OCI-LY3 (cell line): ENCODE data around the gene BBOX1.

Experiments
- EZH2phosphoT487 ChIP-seq: fragments of 200-600 bp; shearing (Covaris generic); IDR thresholded peaks from 2 replicates; pipeline ENCODE4 v1.6.1; 2018; ENCODE audit warnings: antibody characterized with exemption, mixed run types, low read depth
- TF ChIP-seq, protein P1 (sequence below): fragments of 200-600, 300-600 bp; sonication (generic); IDR thresholded peaks from 2 replicates; pipeline ENCODE4 v1.5.1; 2014; ENCODE audit warnings: antibody characterized with exemption, low read length, low read depth

DNA sequence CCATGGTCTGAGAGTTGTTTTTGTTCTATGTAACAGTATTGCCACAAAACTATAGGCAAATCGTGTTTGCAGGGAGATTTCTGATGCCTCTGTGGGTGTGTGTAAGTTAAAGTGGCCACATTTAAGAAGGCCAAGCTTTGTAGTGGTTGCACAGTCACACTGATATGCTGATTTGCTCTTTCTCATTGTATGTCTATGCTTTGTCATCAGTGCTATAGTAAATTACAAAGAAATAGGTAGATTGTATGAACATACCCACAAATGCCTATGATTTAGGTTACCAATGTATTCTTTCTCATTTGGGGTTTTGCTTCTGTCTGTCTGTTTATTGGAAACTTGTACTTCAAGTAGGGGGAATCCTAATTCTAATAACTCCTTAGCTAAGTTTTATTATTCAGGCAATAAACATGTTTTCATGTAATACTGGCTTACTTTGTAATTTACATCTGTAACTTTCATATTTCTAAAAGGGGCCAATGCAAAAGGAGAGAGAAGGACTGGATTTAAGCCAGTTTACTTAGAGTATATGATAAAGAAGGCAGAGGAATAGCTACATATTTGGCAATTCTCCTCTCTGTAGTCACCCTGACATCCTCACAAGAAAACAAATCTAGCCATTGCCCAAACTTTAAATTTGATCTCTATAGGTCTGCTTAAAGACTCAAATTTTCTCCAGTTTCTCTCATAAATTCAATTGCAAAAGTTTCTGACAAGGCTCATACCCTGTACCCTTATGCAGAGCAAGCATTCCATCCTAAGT is 44.7 kb upstream of the BBOX1 start:
- TF ChIP-seq, protein P1, sequence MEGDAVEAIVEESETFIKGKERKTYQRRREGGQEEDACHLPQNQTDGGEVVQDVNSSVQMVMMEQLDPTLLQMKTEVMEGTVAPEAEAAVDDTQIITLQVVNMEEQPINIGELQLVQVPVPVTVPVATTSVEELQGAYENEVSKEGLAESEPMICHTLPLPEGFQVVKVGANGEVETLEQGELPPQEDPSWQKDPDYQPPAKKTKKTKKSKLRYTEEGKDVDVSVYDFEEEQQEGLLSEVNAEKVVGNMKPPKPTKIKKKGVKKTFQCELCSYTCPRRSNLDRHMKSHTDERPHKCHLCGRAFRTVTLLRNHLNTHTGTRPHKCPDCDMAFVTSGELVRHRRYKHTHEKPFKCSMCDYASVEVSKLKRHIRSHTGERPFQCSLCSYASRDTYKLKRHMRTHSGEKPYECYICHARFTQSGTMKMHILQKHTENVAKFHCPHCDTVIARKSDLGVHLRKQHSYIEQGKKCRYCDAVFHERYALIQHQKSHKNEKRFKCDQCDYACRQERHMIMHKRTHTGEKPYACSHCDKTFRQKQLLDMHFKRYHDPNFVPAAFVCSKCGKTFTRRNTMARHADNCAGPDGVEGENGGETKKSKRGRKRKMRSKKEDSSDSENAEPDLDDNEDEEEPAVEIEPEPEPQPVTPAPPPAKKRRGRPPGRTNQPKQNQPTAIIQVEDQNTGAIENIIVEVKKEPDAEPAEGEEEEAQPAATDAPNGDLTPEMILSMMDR: no peak
- no peak for TF ChIP-seq EZH2phosphoT487
